Stimulated activated CD8-positive, alpha-beta memory T cell treated with anti-CD3 and anti-CD28 coated beads, Interleukin-4, amount 100 ng/mL, for 4 hours (primary cell): ENCODE results near the gene SHANK3.
"Not testable (repeated sequence)": the region's sequence is repeated elsewhere in the genome, so short reads cannot be mapped to it uniquely, and the experiment has no call there.

Experiments
- DNase-seq, 2 donors: peaks; one replicate each; pipeline ENCODE4 v3.0.0-alpha.2; 2020; ENCODE audit warnings: low read depth in 2 of 2, low spot score in 1 of 2

The SHANK3 gene

DNA sequence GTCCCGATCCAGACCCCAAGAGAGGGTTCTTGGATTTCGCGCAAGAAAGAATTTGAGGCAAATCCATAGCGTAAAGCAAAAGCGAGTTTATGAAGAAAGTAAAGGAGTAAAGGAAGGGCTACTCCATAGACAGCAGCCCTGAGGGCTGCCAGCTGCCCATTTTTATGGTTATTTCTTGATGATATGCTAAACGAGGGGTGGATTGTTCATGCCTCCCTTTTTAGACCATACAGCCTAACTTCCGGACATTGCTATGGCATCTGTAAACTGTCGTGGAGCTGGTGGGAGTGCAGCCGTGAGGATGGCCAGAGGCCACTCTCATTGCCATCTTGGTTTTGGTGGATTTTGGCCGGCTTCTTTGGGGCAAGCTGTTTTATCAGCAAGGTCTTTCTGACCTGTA lies 19.4 kb upstream of the SHANK3 start:
- no peak for DNase-seq

DNA sequence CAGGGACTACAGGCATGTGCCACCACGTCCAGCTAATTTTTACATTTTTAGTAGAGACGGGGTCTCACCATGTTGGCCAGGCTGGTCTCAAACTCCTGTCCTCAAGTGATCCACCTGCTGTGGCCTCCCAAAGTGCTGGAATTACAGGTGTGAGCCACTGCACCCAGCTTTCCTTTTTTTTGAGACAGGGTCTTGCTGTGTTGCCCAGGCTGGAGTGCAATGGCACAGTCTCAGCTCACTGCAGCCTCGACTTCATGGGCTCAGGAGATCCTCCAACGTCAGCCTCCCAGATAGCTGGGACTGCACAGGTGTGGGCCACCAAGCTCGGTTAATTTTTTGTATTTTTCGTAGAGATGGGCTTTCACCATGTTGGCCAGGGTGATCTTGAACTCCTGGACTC lies 18.0 kb upstream of the SHANK3 start:
- not testable (repeated sequence) for DNase-seq

DNA sequence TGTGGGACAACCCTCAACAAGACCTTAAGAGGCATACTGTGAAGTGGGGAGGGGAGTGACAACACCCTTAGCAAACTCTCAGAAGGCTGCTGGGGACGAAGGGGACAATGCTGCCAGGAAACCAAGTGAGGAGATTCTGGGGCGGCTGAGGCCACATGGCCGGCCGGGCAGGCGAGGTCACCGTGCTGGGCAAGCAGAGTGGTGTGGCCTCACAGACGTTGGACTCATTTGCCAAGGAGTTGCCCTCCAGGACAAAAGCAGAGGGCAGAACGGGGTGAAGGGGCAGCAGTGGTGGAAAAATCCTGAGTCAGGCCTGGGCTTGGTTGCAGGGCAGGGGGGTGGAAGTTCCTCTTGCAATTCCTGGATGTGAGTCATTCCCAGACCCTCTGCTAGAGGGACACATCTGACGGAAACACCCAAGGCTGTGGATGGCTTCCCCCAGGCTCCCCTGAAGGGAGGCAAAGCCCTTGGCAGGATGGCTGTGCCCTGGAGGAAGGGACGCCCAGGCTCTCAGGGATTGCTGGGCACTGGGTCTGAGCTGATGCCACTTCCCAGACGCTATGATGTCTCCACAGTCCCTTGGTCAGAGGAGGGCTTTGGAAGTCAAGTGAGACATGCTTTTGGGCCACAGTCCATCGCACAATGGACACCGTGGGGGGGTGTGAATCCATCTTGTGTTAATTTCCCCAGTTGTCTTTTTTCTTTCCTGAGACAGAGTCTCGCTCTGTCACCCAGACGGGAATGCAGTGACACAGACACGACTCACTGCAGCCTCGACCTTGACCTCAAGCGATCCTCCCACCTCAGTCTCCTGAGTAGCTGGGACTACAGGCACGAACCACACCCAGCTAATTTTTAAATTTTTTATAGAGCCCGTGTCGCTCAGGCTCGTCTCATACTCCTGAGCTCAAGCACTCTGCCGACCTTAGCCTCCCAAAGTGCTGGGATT lies 16.2 kb upstream of the SHANK3 start:
- no peak for DNase-seq

DNA sequence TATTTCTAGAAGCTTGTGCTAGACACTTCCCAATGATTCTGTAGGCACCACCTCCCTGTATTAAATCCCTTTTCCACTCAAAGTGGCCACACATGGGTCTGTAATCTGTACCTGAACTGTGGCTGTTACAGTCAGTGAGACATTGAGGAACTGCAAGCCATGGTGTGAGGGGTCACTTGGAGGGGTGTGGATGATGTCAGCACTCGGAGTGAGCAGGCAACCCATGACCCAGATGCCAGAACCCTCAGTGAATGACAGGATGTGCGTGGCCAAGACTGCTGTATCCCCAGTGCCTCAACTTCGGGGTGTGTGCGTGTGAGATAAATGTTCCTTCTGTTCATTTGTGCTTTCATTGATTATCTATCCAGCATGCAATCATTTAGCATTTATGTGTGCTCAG lies 14.7 kb upstream of the SHANK3 start:
- no peak for DNase-seq

DNA sequence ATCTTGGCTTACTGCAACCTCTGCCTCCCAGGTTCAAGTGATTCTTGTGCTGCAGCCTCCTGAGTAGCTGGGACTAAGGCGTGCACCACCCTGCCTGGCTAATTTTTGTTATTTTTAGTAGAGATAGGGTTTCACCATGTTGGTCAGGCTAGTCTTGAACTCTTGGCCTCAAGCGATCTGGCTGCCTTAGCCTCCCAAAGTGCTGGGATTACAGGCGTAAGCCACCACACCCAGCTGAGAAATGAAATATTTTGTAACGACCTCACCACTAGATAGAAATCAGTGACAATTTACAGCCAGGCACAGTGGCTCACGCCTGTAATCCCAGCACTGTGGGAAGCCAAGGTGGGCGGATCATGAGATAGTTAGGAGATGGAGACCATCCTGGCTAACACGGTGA lies 12.9 kb upstream of the SHANK3 start:
- DNase-seq: not testable (repeated sequence)

DNA sequence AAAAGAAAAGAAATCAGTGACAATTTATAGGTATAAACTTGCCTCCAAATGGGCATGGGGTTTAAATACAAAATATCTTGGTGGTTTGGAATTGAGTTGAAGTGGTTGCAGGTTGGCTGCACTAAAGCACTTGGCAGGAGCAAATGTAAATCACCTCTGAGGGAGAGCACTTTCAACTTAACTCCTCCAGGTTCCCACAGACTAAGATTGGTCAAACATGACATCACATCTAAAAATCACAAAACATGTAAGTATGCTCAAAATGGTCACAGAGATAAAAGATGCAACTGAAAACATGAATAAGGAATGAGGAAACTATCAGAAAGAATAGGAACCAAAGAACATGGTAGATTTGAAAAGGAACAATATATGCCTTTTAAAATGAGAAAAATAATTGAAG lies 12.3 kb upstream of the SHANK3 start:
- DNase-seq: no peak

DNA sequence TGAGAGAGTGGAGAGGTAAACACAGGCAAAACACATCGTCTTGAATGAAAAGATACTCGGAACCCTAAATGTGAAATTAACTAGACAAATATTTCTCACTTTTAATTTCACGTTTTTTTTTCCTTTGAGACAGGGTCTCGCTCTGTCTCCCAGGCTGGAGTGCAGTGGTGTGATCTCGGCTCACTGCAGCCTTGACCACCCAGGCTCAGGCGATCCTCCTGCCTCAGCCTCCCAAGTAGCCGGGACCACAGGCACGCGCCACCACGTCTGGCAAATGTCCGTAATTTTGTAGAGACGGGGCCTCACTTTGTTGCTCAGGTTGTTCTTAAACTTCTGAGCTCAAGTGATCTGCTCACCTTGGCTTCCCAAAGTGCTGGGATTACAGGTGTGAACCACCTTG lies 7.4 kb upstream of the SHANK3 start:
- no peak for DNase-seq

DNA sequence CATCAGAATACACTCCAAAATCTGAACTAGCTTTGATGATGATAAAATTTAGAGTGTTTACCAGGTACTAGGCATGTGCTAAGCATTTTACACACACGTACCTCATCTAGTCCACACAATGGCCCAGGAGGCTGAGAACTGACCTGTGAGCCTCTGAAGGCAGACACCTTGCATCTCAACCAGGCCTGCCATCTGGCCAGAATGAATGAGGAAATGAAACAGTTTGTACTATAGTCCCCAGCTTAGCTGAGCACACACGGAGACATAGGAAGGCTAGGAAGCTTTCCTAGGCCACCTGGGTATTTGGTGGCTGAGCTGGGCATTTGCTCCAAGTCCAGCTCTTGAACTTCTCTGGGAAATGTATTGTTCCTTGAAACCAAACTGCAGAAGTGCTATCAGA lies 6.9 kb upstream of the SHANK3 start:
- DNase-seq: no peak

DNA sequence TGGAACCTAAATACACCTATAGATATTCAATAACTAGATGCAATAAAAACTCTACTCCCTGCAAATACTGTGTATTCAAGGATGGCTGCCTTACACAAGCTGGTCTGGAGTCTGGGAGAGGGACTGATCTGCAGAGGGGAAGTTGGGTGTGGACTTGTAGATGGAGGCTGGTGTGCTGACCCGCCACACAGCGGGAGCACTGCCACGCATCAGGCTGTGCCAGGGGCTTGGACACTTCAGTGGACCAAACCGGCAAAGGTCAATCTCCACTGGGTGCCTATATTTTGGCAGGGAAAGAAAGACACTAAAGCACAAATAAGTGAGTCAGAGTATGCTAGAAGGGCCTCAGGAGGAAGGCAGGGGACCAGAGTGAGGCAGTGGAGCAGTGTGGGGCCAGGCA lies 2.1 kb upstream of the SHANK3 start:
- no peak for DNase-seq

DNA sequence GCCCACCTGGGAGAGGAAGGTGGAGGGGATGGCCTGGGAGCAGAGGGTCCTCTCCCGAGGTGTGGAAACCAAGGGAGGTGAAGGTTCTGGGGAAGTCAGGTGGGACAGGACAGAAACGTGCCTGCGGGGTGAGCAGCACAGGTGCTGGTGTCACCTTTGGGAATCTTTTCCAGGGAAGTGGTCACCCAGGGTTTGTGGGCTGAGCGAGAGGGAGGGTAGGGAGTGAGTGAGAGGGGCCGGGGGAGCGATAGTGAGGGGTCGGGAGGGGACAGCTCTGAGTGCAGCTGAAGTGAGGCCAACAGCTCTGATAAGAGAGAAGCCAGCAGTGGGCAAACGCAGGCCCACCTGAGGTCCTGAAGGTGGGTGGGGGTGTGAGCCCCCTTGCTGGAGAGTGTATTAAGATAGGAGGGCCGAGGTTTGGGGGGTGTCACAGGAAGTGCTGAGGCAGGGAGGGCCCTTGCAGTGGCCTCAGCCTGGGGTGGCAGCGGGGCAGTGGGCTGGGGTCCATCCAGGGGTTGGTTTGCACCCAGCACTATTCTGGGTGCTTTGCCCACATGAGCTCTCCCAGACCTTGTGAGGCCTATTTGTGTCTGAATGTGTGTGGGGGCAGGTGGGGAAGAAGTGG lies 1.6 kb upstream of the SHANK3 start:
- DNase-seq: no peak

DNA sequence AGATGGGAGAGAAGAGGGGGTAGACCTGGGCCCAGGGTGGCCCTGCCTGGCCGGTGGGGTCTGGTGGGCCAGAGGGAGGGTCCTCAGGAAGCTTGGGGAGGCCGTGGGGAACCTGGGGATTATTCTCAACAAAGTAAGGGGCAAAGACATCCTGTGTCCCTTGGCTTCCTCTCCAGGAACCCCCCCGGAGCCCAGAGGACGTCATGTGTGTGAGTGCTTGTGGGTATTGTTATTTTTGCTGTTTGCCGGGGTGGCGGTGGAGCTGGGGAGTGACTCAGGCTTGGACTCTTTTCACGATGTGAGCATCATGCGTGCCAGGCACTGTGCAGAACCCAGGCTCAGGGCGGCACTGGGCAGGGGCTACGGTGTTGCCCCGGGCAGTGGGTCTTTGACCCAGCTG lies 982 bp upstream of the SHANK3 start:
- no peak for DNase-seq

DNA sequence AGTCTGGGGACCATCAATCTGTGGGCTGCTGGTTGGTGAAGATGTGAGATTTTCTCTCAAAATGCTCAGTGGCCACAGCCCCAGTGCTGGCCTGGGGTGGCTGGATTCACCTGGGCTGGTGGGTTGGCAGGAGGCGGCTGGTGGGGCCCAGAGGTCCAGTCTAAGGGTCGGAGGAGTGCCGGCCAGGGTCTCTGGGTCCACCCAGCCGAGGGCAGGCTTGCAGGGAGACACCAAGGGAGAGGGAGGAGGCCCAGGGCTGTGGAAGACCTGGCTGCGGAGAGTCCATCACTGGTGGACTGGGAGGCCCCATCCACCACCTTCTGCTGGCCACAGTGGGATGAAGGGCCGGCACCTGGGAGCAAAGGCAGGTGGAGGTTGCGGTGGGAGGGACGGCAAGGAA lies 582 bp upstream of the SHANK3 start:
- DNase-seq: no peak

DNA sequence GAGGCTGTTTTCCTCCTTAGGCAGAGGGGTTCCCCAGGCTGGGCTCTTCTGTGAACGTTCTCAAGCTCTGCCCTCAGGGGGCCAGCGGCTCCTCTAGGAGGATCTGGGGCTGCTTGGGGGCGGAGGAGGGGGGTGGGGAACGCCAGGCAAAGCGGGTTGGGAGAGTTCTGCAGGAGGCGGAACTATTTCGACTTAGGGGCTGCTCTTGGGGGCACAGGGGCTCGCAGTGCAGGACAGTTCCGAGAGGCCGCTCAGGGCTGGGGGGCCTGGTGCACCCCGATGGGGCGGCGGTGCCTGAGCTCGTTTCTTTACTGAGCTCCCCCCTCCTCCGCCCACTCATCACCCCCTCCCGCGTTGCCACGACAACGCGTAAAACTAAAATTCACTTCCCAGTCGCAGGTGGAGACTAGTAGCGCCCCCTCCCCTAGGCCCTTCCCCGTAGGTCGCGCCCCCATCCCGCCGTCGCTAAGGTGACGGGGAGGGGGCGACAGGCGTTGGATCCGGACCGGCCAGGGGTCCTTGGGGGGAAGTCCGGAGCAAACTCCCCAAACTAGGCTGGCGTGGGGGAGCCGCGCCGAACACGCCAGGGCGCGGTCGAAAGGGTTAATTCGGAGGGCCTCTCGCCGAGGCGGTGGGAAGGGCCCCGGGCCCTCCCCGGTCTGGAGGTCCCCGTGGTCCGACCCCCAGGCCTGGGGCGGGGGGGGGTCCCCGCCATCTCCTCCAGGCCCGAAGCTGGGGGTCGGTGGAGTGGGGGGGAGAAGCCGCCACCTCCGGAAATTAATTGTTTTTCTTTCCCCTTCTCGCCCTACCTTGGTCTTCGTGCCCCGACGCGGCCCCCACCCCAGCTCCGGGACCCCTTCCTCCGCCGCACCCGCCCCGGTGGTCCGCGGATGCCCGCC lies 857 bp downstream of the SHANK3 start:
- DNase-seq: no peak

DNA sequence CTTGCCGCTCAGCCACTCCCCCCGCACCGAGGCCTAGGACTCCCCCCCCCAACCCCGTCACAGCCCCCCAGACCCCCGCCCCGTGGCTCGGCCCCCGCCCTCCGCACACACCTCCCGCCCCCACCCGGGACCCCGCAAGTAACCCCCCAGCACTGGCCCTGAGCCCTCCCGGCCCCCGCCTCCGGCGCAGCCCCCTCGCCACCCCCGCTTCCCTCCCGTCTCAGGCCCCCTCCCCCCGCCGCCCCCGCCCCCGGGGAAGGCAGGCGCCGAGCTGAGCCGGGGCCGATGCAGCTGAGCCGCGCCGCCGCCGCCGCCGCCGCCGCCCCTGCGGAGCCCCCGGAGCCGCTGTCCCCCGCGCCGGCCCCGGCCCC lies 1.5 kb downstream of the SHANK3 start:
- no peak for DNase-seq

DNA sequence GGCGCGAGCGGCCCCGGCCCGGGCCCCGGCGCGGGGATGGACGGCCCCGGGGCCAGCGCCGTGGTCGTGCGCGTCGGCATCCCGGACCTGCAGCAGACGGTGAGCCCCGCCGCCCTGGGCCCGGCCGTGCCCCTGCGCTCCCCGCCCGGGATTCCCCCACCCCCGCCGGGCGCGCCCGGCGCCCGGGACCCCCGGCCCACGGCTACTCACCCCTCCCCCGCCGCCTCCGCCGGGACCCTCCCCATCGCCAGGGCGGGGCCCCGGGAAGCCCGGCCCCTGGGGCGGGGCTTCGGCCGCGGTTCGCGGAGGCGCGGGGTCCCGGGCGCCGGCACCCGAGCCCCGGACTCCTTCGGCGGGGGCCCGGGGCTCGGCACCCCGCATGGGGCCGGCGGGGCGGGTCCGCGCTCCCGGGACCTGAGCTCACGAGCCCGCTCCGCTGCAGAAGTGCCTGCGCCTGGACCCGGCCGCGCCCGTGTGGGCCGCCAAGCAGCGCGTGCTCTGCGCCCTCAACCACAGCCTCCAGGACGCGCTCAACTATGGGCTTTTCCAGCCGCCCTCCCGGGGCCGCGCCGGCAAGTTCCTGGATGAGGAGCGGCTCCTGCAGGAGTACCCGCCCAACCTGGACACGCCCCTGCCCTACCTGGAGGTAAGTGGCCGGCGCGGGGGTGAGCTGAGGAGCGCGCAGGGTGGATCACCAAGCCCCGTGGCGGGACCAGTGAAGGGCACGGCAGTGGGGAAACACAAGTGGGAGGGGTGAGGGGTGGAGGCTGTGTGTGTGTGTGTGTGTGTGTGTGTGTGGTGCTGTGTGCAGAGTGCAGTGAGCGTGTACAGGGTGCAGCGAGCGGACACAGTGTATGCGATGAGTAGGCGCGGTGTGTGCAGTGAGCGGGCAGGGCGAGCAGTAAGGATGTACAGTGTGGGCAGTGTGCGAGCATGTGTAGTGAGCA lies 2.3 kb downstream of the SHANK3 start:
- no peak for DNase-seq

DNA sequence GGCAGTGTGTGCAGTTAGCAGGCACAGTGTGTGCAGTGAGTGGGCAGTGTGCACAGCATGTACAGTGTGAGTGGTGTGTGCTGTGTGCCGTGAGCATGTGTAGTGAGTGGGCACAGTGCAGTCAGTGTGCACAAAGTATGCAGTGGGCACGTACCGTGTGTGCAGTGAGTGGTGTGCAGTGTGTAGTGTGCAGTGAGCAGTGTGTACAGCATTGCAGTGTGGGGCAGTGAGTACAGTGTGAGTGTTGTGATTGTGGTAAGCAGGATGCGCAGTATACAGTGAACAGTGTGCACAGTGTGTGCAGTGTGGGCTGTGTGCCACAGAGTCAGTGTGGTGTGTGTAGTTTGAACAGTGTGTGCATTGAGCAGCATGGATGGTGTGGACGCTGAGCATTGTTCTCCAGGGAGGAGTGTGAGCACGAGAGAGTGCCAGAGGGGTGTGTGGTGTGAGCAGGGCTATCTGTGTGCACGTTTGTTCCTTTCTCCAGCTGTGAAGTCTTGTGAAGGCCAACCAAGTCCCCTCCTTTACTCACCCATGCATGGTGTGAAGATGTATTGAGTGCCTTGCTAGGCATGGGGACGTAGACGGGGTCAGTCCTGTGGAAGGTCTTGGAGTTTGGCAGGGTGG lies 3.0 kb downstream of the SHANK3 start:
- DNase-seq: no peak

DNA sequence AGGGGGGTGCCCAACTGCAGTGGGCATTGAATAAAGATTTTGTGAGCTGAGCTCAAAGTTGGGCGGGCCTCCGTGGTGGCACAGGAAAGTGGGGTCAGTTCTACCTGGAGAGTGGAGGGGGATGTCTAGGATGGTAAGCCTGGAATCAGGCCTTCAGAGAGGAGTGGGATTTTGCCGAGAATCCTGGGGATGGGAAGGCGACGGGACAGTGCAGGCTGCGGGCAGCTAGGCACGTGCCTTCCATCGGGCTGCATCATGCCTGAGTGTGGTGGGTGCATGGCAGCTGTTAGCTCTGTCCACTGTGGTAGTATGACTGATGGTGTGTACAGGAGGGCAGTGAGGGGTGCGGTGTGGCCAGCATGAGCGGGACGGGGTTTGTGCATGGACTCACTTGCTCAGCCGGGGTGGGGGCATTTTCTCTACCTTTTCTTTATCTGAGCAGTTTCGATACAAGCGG lies 3.6 kb downstream of the SHANK3 start:
- no peak for DNase-seq

DNA sequence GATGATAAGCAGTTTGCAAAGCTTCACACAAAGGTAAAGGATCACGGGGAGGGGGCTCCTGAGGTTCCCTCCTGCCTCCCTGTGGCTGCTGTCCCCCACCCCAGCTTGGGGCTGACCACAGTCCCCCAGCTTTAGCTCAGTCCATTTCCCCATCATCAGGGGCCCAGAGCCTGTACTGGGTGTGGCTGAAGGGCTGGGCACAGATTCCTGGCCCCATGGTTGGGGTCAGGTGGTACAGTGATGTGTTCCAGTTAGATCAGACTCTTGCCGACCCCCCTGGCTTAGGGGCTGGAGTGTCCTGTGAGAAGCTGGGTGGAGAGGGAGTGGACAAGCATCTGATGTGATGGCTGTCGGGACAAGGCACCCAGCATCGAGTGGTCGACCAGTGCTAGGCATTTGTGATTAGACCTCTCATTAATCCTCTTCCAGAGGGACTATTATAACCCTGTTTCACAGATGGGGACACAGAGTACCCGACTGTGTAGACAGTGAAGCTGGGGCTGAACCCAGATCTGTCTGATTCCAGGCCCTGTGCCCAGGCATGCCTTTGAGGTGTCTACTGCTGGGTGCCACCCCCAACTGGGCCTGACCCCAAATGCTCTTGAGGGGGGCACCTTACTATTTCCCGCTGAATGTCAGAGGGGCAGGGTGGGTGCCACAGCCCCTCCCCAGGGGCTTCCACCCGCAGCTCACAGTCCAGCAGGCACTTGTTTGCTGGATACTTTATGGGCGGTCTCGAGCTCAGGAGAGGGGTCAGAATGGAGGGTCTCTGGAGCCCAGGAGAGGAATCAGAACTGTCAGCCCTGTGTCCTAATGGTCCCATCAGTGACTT lies 4.3 kb downstream of the SHANK3 start:
- DNase-seq: no peak
